HCT116 (cell line): Measurements from ENCODE around the gene PTGR3. TPM values are rescaled to one million over a fixed set of nuclear protein-coding genes. Genes with fewer than 3 reads are reported as not detected.

Source experiments
- ATAC-seq: fragments of 200-7000 bp; cut with Tn5 transposase; 2 replicates; pipeline ENCODE4 v1.9.1; 2020; ENCODE audit warnings: mild to moderate bottlenecking, moderate library complexity
- BruUV-seq: library from RNA; stranded (reverse); fragments of 400-500 nt; replicated peaks from 2 replicates; lab custom pipeline; 2021; lab: Mats Ljungman, UMichigan
- CTCF ChIA-PET: fragments of 300-600 bp; sonication (Branson Sonifier 250); formaldehyde crosslinking; loops from one replicate; lab custom pipeline; 2021; ENCODE audit warnings: antibody characterized with exemption; lab: Charles Lee
- POLR2A ChIA-PET: fragments of 300-600, 350-600 bp; sonication (Branson Sonifier 250); formaldehyde crosslinking; loops from one replicate; lab custom pipeline; 2021; ENCODE audit warnings: antibody characterized with exemption; lab: Charles Lee
- RAD21 ChIA-PET, 2 experiments: fragments of 300-600 bp; sonication (Branson Sonifier 250); formaldehyde crosslinking; loops; one replicate each; lab custom pipeline; 2023; ENCODE audit warnings: low total read pairs in 2 of 2; ENCODE audit not compliant: uncharacterized antibody in 2 of 2, unreplicated experiment in 2 of 2, low non-redundant PET in 1 of 2; lab: Charles Lee
- DNase-seq: peaks from one replicate; pipeline ENCODE4 v3.0.0-alpha.2; 2010; ENCODE audit warnings: low read depth, low spot score
- H2AFZ ChIP-seq: fragments of 200-600 bp; shearing (Covaris generic), sonication (generic); 2 replicates; pipeline ENCODE4 v1.6.1; 2017; ENCODE audit warnings: low read depth, mixed run types, mixed read lengths, antibody characterized with exemption, low read length; ENCODE audit not compliant: poor library complexity, severe bottlenecking
- H3K27ac ChIP-seq: 2 replicates; pipeline ENCODE4 v1.5.1; 2012; ENCODE audit warnings: low read depth, low read length
- H3K27me3 ChIP-seq: fragments of 200-600 bp; sonication (generic); 2 replicates; pipeline ENCODE4 v1.6.1; 2016; ENCODE audit warnings: mixed run types, low read length, mixed read lengths; ENCODE audit not compliant: insufficient read depth
- H3K36me3 ChIP-seq, 2 experiments: fragments of 200-500 bp in 1 of 2; fragments of 200-600 bp in 1 of 2; sonication (Bioruptor generic) in 1 of 2; sonication (generic) in 1 of 2; 2 replicates each; pipeline versions ENCODE4 v1.5.1 to v1.6.1; 2014 to 2016; ENCODE audit warnings: low read length in 2 of 2, inconsistent platforms in 1 of 2, mixed read lengths in 1 of 2, mixed run types in 1 of 2; ENCODE audit not compliant: insufficient read depth in 2 of 2, control insufficient read depth in 1 of 2
- H3K4me1 ChIP-seq, 2 experiments: fragments of 200-600 bp in 1 of 2; sonication (generic) in 1 of 2; 2 replicates each; pipeline versions ENCODE4 v1.5.1 to v1.6.1; 2012 to 2017; ENCODE audit warnings: low read length in 2 of 2, inconsistent platforms in 1 of 2, mild to moderate bottlenecking in 1 of 2, mixed read lengths in 1 of 2, mixed run types in 1 of 2, moderate library complexity in 1 of 2; ENCODE audit not compliant: insufficient read depth in 2 of 2, control insufficient read depth in 1 of 2
- H3K4me2 ChIP-seq: fragments of 200-600 bp; sonication (generic); 2 replicates; pipeline ENCODE4 v1.6.1; 2017; ENCODE audit warnings: mixed run types, low read length, mixed read lengths
- H3K4me3 ChIP-seq, 2 experiments: fragments of 200-600 bp in 1 of 2; sonication (generic) in 1 of 2; replicated peaks in 1 of 2; 2 replicates each; pipeline ENCODE4 v1.5.1; 2011 to 2016; ENCODE audit warnings: low read length in 2 of 2, control low read depth in 1 of 2, low read depth in 1 of 2, mild to moderate bottlenecking in 1 of 2, mixed read lengths in 1 of 2, mixed run types in 1 of 2
- H3K79me2 ChIP-seq: fragments of 200-600 bp; sonication (generic); 2 replicates; pipeline ENCODE4 v1.6.1; 2017; ENCODE audit warnings: mild to moderate bottlenecking, mixed run types, low read length, moderate library complexity, mixed read lengths; ENCODE audit not compliant: insufficient read depth
- H3K9ac ChIP-seq: fragments of 200-600 bp; sonication (generic); 2 replicates; pipeline ENCODE4 v1.6.1; 2016; ENCODE audit warnings: low read length, mixed read lengths
- H3K9me2 ChIP-seq: fragments of 200-600 bp; sonication (generic), shearing (Covaris generic); 2 replicates; pipeline ENCODE4 v1.6.1; 2017; ENCODE audit warnings: mixed run types, mild to moderate bottlenecking, moderate library complexity; ENCODE audit not compliant: insufficient read depth
- H3K9me3 ChIP-seq, 2 experiments: fragments of 200-500 bp in 1 of 2; fragments of 200-600 bp in 1 of 2; sonication (Bioruptor generic) in 1 of 2; sonication (generic) in 1 of 2; 2 replicates each; pipeline ENCODE4 v1.6.1; 2014 to 2017; ENCODE audit warnings: low read length in 2 of 2, mixed read lengths in 2 of 2, inconsistent platforms in 1 of 2, low read depth in 1 of 2, mild to moderate bottlenecking in 1 of 2, mixed run types in 1 of 2, moderate library complexity in 1 of 2; ENCODE audit not compliant: control insufficient read depth in 1 of 2, insufficient read depth in 1 of 2
- H4K20me1 ChIP-seq: fragments of 200-600 bp; sonication (generic), shearing (Covaris generic); 2 replicates; pipeline ENCODE4 v1.6.1; 2017; ENCODE audit warnings: mixed run types, mild to moderate bottlenecking, moderate library complexity; ENCODE audit not compliant: insufficient read depth
- FOSL1 ChIP-seq: IDR thresholded peaks from 2 replicates; pipeline ENCODE4 v1.6.1; 2012; ENCODE audit warnings: low read depth
- POLR2A ChIP-seq: IDR thresholded peaks from 2 replicates; pipeline ENCODE4 v1.7.0; 2011; ENCODE audit warnings: borderline replicate concordance; ENCODE audit not compliant: insufficient read depth, insufficient read length; ENCODE audit errors: extremely low read depth
- POLR2AphosphoS5 ChIP-seq: IDR thresholded peaks from 2 replicates; pipeline ENCODE4 v1.6.1; 2011; ENCODE audit warnings: mild to moderate bottlenecking, low read depth, low read length, moderate library complexity
- RAD21 ChIP-seq: IDR thresholded peaks from 2 replicates; pipeline ENCODE4 v1.6.1; 2012; ENCODE audit warnings: low read depth, mild to moderate bottlenecking
- SP1 ChIP-seq: IDR thresholded peaks from 2 replicates; pipeline ENCODE4 v1.6.1; 2012; ENCODE audit warnings: low read depth
- SRF ChIP-seq: IDR thresholded peaks from 2 replicates; pipeline ENCODE4 v1.6.1; 2012; ENCODE audit warnings: low read depth
- YY1 ChIP-seq: IDR thresholded peaks from 2 replicates; pipeline ENCODE4 v1.6.1; 2011; ENCODE audit warnings: low read length, low read depth, moderate library complexity, mild to moderate bottlenecking; ENCODE audit not compliant: insufficient replicate concordance; ENCODE audit errors: extremely low read depth
- intact Hi-C: fragments of 100-400 bp; cut with micrococcal nuclease; formaldehyde crosslinking; loops from 2 replicates; pipeline ENCODE4 v1.10.0; 2022
- total RNA-seq: library from RNA; stranded (reverse); gene quantifications from one replicate; pipeline ENCODE4 v1.2.1, GENCODE V29; 2021; ENCODE audit not compliant: unreplicated experiment
- TF ChIP-seq, protein P1 (sequence below): IDR thresholded peaks from 2 replicates; pipeline ENCODE4 v1.6.1; 2012

PTGR3 gene
- total RNA-seq, 1 experiment from 2014 or later = 25.3 TPM

DNA sequence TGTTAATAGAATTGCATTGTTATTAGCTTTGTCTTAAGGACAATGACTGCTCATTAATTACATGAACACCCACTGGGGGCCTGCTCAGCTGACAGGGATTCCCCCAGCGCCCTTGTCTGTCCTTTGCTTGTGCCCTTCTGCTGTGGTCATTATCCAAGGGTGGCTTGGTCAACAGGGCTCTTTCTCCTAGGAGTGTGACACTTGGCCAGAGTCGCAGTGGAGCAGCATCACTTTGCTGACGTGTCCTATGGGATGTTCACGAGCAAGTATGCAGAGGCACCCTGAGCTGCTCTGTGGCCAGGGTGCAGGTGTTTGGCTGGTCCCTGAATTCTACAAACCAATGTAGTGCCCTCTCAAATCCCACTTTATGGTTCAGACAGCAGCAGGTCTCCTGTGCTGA is 46.0 kb downstream of the PTGR3 start:
- RAD21 ChIA-PET = no interaction called here

DNA sequence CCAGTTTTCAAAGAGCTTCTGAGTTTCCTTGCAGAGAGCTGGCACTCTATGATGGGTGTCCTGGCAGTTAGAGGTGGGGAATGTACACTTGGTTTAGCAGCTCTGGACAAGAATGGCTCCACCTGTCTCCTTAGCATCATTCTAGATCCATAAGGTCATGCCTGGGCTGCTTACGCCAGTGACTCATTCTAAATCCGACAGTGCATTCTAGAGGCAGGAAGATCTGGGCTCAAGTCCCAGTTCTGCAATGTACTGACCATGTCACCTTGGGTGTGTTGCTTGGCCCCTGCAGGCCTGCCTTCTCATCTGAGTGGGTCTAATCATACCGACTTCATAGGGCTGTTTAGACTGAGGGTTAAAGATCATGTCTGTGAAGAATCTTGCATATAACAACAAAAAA is 46.5 kb downstream of the PTGR3 start:
- no peaks in the 10 kb centered on the region for H3K79me2 ChIP-seq
- H3K4me1 ChIP-seq = peaks cover 0 to 10% of the 10 kb centered on the region in 2 experiments; a peak in 1 of 4 replicates
- TF ChIP-seq RAD21 (peak; percentile 23; the same call in 1 of the 2 replicates), SRF (no peak)
- TF ChIP-seq, all 23 proteins: peak for 1
- ChIA-PET POLR2A (no interaction called here), RAD21 (no interaction called here), CTCF (no interaction called here)
- Histone ChIP-seq H3K9me3 (no peaks in the 10 kb centered on the region), H3K27me3 (no peaks in the 10 kb centered on the region), H3K4me2 (no peak overlapping the region), H3K9ac (no peak overlapping the region), H3K4me3 (no peak overlapping the region), H3K27ac (no peak overlapping the region), H4K20me1 (no peaks in the 10 kb centered on the region), H2AFZ (no peak overlapping the region), H3K36me3 (no peaks in the 10 kb centered on the region), H3K9me2 (no peaks in the 10 kb centered on the region)
- ATAC-seq = no peak
- intact Hi-C loops = no loop called here
- BruUV-seq = no TSS peak
- DNase-seq = no peak

More for the DNA sequence above, 46.0 kb downstream of the PTGR3 start:
- Histone ChIP-seq H3K9ac (no peak overlapping the region), H3K4me1 (peaks cover 0 to 10% of the 10 kb centered on the region in 2 experiments; a peak in 1 of 4 replicates), H3K4me3 (no peak overlapping the region), H3K4me2 (no peak overlapping the region), H2AFZ (no peak overlapping the region), H3K9me2 (no peaks in the 10 kb centered on the region), H3K36me3 (no peaks in the 10 kb centered on the region), H3K27ac (no peak overlapping the region), H3K27me3 (no peaks in the 10 kb centered on the region), H4K20me1 (no peaks in the 10 kb centered on the region), H3K79me2 (no peaks in the 10 kb centered on the region), H3K9me3 (no peaks in the 10 kb centered on the region)
- intact Hi-C loops = no loop called here
- POLR2A ChIA-PET = no interaction called here
- ATAC-seq (no peak), DNase-seq (no peak)
- TF ChIP-seq YY1 = no peak
- TF ChIP-seq, protein P1, sequence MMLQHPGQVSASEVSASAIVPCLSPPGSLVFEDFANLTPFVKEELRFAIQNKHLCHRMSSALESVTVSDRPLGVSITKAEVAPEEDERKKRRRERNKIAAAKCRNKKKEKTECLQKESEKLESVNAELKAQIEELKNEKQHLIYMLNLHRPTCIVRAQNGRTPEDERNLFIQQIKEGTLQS = no peak
- TF ChIP-seq SRF = no peak
- no peak for TF ChIP-seq POLR2AphosphoS5
- TF ChIP-seq SP1 = no peak
- no peak for TF ChIP-seq POLR2A
- no peak for TF ChIP-seq FOSL1
- CTCF ChIA-PET = no interaction called here
- no TSS peak for BruUV-seq
